ENCODE results near the gene WTIP. TPM values are rescaled to one million over a fixed set of nuclear protein-coding genes. Genes with fewer than 3 reads are reported as not detected.

The WTIP gene
- 19.1 and 24.3 TPM in 2 replicates for total RNA-seq

DNA sequence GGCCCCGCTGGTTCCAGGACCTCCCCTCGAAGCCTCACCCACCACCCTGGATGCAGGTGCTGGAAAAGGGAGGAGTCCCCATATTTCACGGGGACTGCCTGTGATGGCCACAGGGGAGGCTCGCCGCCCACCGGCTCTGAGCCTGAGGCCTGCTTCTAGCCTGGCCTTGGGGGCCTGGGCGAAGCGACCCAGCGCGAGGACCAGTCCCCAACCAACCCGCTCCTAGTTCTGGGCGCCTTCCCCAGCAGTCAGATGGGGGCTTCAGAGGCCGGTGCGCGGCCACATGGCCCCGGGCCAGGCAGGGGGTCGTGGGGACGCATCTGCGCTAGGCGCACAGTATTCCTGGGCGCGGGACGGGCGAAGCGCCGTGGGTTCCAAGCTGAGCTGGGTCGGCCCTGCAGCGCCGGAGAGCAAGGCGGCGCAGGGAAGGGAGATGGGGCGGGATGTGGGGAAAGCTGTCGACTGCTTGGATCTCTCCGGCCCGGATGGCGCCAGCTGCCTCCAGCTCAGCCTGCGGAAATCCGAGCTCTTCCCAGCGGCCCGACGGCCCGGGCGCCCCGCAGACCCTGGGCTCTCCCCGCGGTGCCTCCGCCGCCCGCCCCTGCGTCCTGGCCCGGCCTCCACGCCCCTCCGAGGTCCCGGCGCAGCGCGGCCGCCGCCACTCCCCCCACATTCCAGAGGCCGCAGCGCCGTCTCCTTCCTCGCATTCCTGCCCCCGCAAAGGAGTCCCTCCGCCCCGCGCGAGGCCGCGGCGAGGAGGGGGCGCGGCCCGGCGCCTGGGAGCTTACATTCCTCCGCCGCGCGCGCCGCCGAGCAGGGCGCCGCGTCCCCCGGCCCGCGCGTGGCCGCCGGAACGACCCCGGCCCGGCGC lies at the start of gene WTIP:
TSS of gene WTIP (plus strand) at position 788 of the 871 bp plus-strand sequence. CDS start 217 bp downstream, outside the sequence.

Other genes starting within 250 kb of the WTIP start
- gene GARRE1, start 227.2 kb upstream of the WTIP start, total RNA-seq, result 8.0 and 9.5 TPM in 2 replicates
- gene GPI, start 116.6 kb upstream of the WTIP start, total RNA-seq, result 290 and 331 TPM in 2 replicates
- gene PDCD2L, start 77.4 kb upstream of the WTIP start, total RNA-seq, result 3.1 and 5.3 TPM in 2 replicates
- gene UBA2, start 53.4 kb upstream of the WTIP start, total RNA-seq, result 45.6 and 46.8 TPM in 2 replicates
- 0.19 and 0.49 TPM in 2 replicates for gene SCGB2B2, start 195.4 kb downstream of the WTIP start, total RNA-seq
- gene ZNF302, start 195.9 kb downstream of the WTIP start, total RNA-seq, result 16.2 and 23.5 TPM in 2 replicates

Data from cardiac ventricle fibroblast (primary cell).